NCI-H82 treated with DMSO at 0.1 percent for 48 hours (cell line): ENCODE data around the gene KSR2.
"Not testable (repeated sequence)": the region's sequence is repeated elsewhere in the genome, so short reads cannot be mapped to it uniquely, and the experiment has no call there.

ENCODE experiments used
- DNase-seq: peaks from one replicate; lab custom pipeline; 2025; ENCODE audit not compliant: unreplicated experiment; lab: John Stamatoyannopoulos, UW

Gene KSR2

GRCh38 chr12:117892441-117892840, 76.3 kb downstream of the KSR2 start:
- DNase-seq = no peak

GRCh38 chr12:117891265-117891664, 77.5 kb downstream of the KSR2 start:
- not testable (repeated sequence) for DNase-seq

- no peak for DNase-seq
Measured at GRCh38 chr12:117890644-117891043, 78.1 kb downstream of the KSR2 start.

GRCh38 chr12:117890137-117890536, 78.7 kb downstream of the KSR2 start:
- DNase-seq = no peak

GRCh38 chr12:117889098-117889497, 79.7 kb downstream of the KSR2 start:
- no peak for DNase-seq

- DNase-seq = no peak
Measured at GRCh38 chr12:117885211-117885610, 83.6 kb downstream of the KSR2 start.

- no peak for DNase-seq
Measured at GRCh38 chr12:117884161-117884560, 84.6 kb downstream of the KSR2 start.

- DNase-seq = no peak
Measured at GRCh38 chr12:117882603-117883184, 86.1 kb downstream of the KSR2 start.

- DNase-seq = no peak
Measured at GRCh38 chr12:117882181-117882580, 86.6 kb downstream of the KSR2 start.

GRCh38 chr12:117881517-117881916, 87.3 kb downstream of the KSR2 start:
- DNase-seq = no peak

- DNase-seq = no peak
Measured at GRCh38 chr12:117878605-117879004, 90.2 kb downstream of the KSR2 start.

- no peak for DNase-seq
Measured at GRCh38 chr12:117876436-117876816, 92.4 kb downstream of the KSR2 start.

GRCh38 chr12:117875744-117876435, 92.9 kb downstream of the KSR2 start:
- DNase-seq = peak; percentile 25

- peak; percentile 10 for DNase-seq
Measured at GRCh38 chr12:117874842-117875434, 93.9 kb downstream of the KSR2 start.

- DNase-seq = not testable (repeated sequence)
Measured at GRCh38 chr12:117874198-117874597, 94.6 kb downstream of the KSR2 start.

- DNase-seq = no peak
Measured at GRCh38 chr12:117872546-117873169, 96.1 kb downstream of the KSR2 start.

GRCh38 chr12:117869551-117869950, 99.2 kb downstream of the KSR2 start:
- DNase-seq = no peak

- no peak for DNase-seq
Measured at GRCh38 chr12:117867348-117867747, 101.4 kb downstream of the KSR2 start.

GRCh38 chr12:117865505-117865904, 103.3 kb downstream of the KSR2 start:
- DNase-seq = no peak

GRCh38 chr12:117863002-117863709, 105.6 kb downstream of the KSR2 start:
- no peak for DNase-seq

- DNase-seq = no peak
Measured at GRCh38 chr12:117861691-117862090, 107.1 kb downstream of the KSR2 start.
